Measurements from ENCODE around the gene RNF180. TPM values are rescaled to one million over a fixed set of nuclear protein-coding genes. Genes with fewer than 3 reads are reported as not detected.

RNF180 gene
- total RNA-seq, 2 experiments from 2014 or later, result not detected

GRCh38 chr5:64323591-64323990 is 157.9 kb downstream of the RNF180 start:
- Mint-ChIP-seq H3K4me3 (no peak overlapping the region), H3K27me3 (no peaks in the 10 kb centered on the region), H3K36me3 (ENCODE audit: low read depth) (no peaks in the 10 kb centered on the region), H3K4me1 (ENCODE audit: low read depth) (no peaks in the 10 kb centered on the region), H3K27ac (no peak overlapping the region), H3K9me3 (peaks cover 5% of the 10 kb centered on the region)
- ATAC-seq (ENCODE audit: poor library complexity), result no peak
- no peak for DNase-seq
- H3K9me3 ChIP-seq (ENCODE audit: control insufficient read depth in 1 of 2, insufficient read depth in 1 of 2, low read length in 2 of 2), result no peaks in the 10 kb centered on the region
- ChIA-PET CTCF (no interaction called here), POLR2A (no interaction called here)
- intact Hi-C loops (cut with DNase I, micrococcal nuclease), result no loop called here
- H3K4me1 ChIP-seq (ENCODE audit: insufficient read depth, low read length), result no peaks in the 10 kb centered on the region
- no peak overlapping the region for H3K27ac ChIP-seq (ENCODE audit: low read depth in 1 of 2, low read length in 2 of 2)
- TF ChIP-seq CTCF (IDR thresholded peaks at IDR 0.05), result no peak
- H3K4me3 ChIP-seq (ENCODE audit: low read length), result no peak overlapping the region
- no peaks in the 10 kb centered on the region for H3K27me3 ChIP-seq (ENCODE audit: control insufficient read depth in 1 of 2, insufficient read depth in 2 of 2, low read length in 2 of 2)
- no peaks in the 10 kb centered on the region for H3K36me3 ChIP-seq (ENCODE audit: insufficient read depth, low read length)

GRCh38 chr5:64330728-64331231 is 165.1 kb downstream of the RNF180 start:
- Mint-ChIP-seq H3K9me3 (peaks cover 6% of the 10 kb centered on the region), H3K4me1 (ENCODE audit: low read depth) (no peaks in the 10 kb centered on the region), H3K27me3 (no peaks in the 10 kb centered on the region), H3K36me3 (ENCODE audit: low read depth) (no peaks in the 10 kb centered on the region), H3K27ac (no peak overlapping the region), H3K4me3 (no peak overlapping the region)
- ATAC-seq (ENCODE audit: poor library complexity) (no peak), DNase-seq (peak in 1 of 14 experiments; percentile 3)
- no peak for TF ChIP-seq CTCF (IDR thresholded peaks at IDR 0.05)
- no peaks in the 10 kb centered on the region for H3K36me3 ChIP-seq (ENCODE audit: insufficient read depth, low read length)
- POLR2A ChIA-PET, result no interaction called here
- no peaks in the 10 kb centered on the region for H3K4me1 ChIP-seq (ENCODE audit: insufficient read depth, low read length)
- CTCF ChIA-PET, result no interaction called here
- H3K4me3 ChIP-seq (ENCODE audit: low read length), result no peak overlapping the region
- intact Hi-C loops (cut with DNase I, micrococcal nuclease), result no loop called here
- H3K9me3 ChIP-seq (ENCODE audit: control insufficient read depth in 1 of 2, insufficient read depth in 1 of 2, low read length in 2 of 2), result peaks cover 0 to 15% of the 10 kb centered on the region in 2 experiments
- no peak overlapping the region for H3K27ac ChIP-seq (ENCODE audit: low read depth in 1 of 2, low read length in 2 of 2)
- no peaks in the 10 kb centered on the region for H3K27me3 ChIP-seq (ENCODE audit: control insufficient read depth in 1 of 2, insufficient read depth in 2 of 2, low read length in 2 of 2)

- peak in 1 of 14 experiments; percentile 2 for DNase-seq
- CTCF ChIA-PET, result no interaction called here
- POLR2A ChIA-PET, result no interaction called here
- H3K4me3 Mint-ChIP-seq, result no peak overlapping the region
- Histone ChIP-seq H3K36me3 (ENCODE audit: insufficient read depth, low read length) (no peaks in the 10 kb centered on the region), H3K27ac (ENCODE audit: low read depth in 1 of 2, low read length in 2 of 2) (no peak overlapping the region), H3K27me3 (ENCODE audit: control insufficient read depth in 1 of 2, insufficient read depth in 2 of 2, low read length in 2 of 2) (no peaks in the 10 kb centered on the region), H3K4me3 (ENCODE audit: low read length) (no peak overlapping the region), H3K4me1 (ENCODE audit: insufficient read depth, low read length) (no peaks in the 10 kb centered on the region), H3K9me3 (ENCODE audit: control insufficient read depth in 1 of 2, insufficient read depth in 1 of 2, low read length in 2 of 2) (peaks cover 0 to 15% of the 10 kb centered on the region in 2 experiments)
- intact Hi-C loops (cut with DNase I, micrococcal nuclease), result no loop called here
- peaks cover 6% of the 10 kb centered on the region for H3K9me3 Mint-ChIP-seq
- no peak for TF ChIP-seq CTCF (IDR thresholded peaks at IDR 0.05)
- no peak for ATAC-seq (ENCODE audit: poor library complexity)
- H3K27ac Mint-ChIP-seq, result no peak overlapping the region
- H3K27me3 Mint-ChIP-seq, result no peaks in the 10 kb centered on the region
- H3K36me3 Mint-ChIP-seq (ENCODE audit: low read depth), result no peaks in the 10 kb centered on the region
- no peaks in the 10 kb centered on the region for H3K4me1 Mint-ChIP-seq (ENCODE audit: low read depth)
Observed at GRCh38 chr5:64331597-64332277, 166.1 kb downstream of the RNF180 start.

All from CD4-positive, alpha-beta T cell (primary cell).